HG03558 (cell line): ENCODE measurements around the gene TBCD.
"Not testable (repeated sequence)": the region's sequence is repeated elsewhere in the genome, so short reads cannot be mapped to it uniquely, and the experiment has no call there.

Source experiments
- ATAC-seq: cut with Tn5 transposase; IDR thresholded peaks from one replicate; pipeline ENCODE4 v1.9.1; 2021; ENCODE audit warnings: moderate number of reproducible peaks; ENCODE audit not compliant: unreplicated experiment; ENCODE audit errors: extremely low read depth

TBCD gene

DNA sequence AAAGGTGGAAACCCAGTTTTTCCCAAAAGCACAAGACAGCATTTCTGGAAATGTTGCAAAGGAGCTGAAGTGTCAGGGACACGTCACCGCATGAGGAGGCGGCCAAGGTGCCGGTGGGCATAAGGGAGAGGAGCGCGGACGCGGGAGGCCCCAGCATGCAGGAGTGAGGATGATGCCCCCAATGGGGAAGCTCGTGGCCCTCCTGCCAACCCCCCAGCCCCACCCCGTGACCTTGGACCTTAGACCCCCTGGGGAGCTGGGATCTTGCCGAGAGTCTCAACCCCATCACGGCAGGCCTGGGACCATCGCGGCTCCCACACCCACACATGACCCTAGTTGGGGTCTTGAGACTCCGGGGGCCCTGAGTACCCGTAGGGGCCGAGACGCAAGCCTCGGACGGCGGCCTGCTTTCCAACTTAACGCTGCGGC is 208.1 kb downstream of the TBCD start:
- ATAC-seq = no peak

DNA sequence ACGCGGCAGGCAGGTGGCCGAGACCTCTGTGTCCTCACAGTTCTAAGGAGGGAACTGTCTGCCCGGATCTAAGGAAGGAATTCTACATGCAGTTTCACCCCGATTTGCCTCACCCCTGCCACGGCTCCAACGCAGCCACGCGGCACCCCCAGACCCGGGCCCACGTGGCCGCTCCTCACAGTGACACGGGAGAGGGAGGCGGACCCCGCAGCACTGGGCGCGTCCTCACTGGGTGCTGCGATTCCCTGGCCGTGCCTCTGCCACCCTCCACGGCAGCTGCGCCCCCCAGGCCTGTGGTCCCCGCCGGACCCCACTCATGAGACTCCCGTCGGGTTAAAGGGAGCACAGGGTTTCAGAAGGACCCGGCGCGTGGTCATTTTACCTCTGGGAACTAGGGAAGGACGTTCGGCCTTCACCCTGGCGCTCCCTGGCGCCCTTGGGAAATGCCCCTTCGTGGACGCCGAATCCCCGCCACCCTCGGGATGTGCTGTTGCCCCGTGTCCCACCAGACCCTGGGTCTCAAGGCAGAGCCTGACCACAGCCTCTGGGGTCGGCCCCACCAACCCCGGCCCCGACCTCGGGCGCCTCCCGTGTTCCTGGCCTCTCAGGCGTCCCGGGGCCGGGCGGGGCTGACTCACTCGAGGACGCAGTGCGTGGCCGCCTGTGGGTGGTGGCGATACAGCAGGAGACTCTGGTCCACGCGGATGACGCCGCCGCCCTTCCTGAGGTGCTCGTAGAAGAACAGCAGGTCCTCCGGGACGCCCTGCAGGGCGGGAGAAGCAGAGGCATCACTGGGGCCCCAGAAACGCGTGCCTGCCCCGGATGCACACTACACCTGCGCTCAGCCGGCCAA is 208.8 kb downstream of the TBCD start:
- no peak for ATAC-seq

DNA sequence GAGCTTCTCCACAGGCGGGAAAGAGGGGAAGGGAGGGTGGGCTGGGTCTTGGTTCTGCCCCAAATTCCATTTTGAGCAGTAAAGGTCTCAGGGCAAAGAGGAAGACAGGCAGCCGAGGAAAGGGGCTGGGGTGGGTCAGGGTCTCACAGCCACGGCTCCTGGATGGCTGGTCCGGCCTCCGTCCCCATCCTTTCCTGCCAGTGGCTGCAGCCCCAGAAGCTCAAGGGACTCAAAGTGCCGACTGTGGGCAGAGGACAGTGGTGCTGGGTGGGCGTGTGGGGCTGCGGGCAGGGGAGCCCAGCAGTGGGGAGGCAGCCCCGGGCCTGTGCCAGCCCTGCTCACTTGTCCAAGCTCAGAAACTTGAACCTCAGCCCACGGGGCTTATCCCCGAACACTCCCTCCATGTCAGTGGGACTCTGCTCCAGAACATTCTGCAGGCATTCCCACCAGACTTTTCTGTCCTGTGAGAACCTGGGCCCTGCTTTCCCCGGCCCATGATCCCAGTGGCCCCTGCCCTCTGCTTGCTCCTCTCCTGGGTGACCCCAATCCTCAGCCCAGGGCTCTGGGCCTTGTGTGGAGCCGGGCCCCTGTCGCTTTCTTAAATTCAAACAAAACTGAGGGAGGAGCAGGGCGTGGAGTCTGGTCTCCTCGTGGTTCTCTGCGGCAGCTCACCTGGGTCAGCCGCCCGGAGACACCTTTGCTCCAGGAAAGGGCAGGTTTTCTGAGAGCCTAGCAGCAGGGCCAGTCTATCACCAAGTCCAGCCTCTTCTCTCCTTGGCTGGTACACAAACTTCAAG is 209.7 kb downstream of the TBCD start:
- ATAC-seq = no peak

DNA sequence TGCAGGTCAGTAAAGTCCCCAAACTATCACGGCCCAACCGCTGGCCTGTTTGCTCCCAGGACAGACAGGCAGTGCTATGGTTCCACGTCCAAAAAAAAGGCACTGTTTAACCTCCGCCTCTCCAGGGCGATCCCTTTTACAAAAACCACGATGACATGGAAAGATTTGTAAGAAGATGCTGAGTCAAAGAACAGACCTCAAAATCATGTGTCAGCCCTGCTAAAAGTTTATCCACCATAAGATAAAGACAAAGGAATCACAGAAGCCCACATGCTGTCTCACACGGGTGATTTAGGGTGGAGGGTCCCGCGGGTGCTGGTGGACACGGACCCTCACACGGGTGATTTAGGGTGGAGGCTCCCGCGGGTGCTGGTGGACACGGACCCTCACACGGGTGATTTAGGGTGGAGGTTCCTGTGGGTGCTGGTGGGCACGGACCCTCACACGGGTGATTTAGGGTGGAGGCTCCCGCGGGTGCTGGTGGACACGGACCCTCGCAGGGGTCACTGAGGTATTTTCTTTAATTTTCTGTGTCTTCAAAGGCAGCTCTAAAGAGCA is 210.4 kb downstream of the TBCD start:
- no peak for ATAC-seq

DNA sequence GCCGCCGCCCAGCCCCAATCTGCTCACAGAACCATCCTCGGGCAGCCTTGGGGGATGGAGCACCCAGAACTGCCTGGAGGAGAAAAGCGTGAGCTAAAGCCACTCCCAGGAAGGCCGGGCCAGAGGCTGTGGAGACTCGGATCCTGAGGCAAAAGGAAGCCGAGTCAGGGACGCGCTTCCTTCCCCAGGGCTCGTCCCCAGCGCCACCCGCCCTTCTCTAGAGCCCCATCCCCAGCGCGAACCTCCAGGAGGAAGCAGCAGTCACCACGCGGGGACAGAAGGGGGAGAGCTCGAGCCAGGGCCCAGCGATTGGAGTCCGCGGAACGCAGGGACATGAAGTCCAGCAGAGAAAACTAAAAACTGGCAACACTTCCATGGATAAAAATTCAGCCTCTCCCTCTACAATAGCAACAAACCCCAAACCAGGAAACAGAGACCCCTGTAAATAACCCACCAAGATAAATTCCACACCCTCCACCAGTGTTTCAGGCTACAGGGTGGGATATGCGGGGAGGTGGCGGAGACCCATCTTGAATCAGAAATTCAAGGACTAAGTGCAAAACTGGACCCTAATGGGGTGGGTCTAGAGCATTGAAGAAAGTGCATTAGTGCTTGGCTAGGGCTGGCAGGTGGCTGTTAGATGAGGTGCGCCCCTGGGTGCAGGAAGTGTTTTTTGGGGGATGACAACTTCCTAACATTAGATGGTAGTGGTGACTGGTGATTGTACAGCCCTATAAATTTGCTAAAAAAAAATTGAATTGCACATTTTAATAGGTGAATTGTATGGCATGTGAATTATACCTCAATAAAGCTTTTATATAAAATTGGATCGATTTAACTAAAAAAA is 211.5 kb downstream of the TBCD start:
- ATAC-seq = no peak

DNA sequence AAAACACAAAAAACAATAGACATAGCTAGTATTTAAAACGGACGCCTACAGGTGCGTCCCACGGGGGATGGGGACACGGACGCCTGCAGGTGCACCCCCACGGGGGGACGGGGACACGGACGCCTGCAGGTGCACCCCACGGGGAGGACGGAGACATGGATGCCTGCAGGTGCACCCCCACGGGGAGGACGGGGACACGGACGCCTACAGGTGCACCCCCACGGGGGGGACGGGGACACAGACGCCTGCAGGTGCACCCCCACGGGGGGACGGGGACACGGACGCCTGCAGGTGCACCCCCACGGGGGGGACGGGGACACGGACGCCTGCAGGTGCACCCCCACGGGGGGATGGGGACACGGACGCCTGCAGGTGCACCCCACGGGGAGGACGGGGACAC is 212.6 kb downstream of the TBCD start:
- ATAC-seq = not testable (repeated sequence)

DNA sequence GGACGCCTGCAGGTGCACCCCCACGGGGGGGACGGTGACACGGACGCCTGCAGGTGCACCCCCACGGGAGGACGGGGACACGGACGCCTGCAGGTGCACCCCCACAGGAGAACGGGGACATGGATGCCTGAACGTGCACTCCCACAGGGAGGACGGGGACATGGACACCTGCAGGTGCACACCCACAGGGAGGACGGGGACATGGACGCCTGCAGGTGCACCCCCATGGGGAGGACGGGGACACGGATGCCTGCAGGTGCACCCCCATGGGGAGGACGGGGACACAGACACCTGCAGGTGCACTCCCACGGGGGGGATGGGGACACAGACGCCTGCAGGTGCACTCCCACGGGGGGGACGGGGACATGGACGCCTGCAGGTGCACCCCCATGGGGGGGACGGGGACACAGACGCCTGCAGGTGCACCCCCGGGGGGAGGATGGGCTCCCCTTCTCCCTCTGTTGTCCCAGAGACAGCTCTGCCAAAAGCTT is 213.0 kb downstream of the TBCD start:
- ATAC-seq = no peak

DNA sequence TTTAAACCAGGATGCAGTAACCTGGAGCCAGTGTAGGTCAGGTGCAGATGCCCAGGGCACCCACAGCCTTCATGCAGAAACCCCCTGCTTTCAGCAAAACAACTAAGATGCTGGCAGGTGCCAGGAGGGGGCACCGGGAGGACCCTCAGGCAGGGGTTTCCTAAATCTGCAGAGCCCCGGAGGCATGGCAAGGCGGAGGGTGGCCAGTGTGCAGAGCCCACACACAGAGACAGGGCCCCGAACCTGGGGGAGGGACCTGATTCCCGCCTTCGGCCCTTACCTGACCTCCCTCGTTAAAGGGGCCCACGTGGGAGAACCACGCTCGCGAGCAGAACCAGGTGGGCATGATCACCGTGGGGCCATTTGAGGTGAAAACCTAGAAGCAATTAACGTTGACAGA is 213.5 kb downstream of the TBCD start:
- ATAC-seq = no peak

DNA sequence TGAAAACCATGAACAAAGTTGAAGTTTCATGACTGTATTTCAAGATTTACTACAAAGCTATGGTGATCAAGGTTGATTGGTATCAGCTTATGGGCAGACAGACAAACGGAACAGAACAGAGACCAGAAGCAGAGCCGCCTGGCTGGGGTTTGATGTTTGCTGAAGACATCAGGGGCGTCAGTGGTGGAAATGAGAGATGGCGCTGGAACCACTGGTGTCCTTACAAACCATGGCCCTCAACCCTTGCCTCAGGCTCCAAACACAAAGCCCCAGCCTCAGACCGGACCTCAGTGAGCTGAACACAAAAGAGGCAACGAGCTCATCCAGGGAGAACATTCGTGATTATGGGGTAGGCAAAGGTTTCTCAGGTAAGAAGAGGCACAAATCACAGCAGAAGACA is 214.6 kb downstream of the TBCD start:
- ATAC-seq = no peak

DNA sequence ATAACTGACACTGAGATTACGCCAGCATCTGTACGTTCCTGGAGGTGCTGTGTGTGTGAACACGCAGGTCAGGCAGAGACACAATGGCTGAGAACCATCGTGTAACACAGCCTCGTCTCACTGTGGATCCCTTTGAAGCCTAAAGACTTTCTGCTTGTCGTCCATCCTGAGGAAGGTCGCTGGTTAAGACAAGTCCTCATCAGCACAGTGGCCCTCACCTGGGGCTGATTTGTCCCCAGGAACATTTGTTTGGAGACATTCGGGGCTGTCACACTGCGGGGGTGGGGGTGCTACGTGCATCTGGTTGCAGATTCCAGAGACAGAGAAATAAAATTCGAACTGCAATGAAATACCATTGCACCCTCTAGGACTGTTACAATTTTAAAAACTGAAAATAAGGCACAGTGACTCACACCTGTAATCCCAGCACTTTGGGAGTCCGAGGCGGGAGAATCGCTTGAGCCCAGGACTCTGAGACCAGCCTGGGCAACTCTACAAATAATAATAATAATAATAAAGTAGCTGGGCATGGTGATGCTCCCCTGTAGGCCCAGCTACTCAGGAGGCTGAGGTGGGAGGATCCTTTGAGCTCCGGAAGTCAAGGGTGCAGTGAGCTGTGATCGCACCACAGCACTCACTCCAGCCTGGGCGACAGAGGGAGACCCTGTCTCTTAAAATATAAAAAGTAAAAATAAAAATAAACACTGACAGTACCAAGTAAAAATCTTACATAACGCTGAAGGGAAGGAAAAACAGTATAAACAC is 215.6 kb downstream of the TBCD start:
- ATAC-seq = no peak

DNA sequence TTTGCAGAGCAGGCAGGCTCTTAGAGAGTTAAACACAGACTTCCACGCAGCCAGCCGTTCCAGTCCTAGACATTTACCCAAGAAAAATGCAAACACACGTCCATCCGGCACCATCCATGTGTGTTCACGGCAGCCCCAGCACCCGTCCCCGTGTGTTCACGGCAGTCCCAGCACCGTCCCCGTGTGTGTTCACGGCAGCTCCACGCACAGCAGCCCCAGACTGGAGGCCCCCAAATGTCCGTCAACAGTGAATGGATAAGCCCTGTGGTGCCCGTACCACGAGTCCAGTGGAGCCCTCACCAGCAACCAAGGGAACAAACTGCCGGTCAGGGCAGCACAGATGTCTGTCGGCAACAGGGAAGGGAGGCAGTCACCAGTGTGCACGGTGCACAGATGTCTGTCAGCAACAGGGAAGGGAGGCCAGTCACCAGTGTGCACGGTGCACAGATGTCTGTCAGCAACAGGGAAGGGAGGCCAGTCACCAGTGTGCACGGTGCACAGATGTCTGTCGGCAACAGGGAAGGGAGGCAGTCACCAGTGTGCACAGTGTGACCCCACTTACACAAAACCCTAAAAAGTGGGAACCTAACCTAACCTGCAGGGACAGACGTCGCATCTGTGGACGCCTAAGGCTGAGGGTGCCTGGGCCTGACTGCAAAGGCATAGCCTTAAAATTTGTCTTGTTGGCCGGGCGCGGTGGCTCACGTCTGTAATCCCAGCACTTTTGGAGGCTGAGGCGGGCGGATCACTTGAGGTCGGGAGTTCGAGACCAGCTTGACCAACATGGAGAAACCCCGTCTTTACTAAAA is 216.4 kb downstream of the TBCD start:
- not testable (repeated sequence) for ATAC-seq

DNA sequence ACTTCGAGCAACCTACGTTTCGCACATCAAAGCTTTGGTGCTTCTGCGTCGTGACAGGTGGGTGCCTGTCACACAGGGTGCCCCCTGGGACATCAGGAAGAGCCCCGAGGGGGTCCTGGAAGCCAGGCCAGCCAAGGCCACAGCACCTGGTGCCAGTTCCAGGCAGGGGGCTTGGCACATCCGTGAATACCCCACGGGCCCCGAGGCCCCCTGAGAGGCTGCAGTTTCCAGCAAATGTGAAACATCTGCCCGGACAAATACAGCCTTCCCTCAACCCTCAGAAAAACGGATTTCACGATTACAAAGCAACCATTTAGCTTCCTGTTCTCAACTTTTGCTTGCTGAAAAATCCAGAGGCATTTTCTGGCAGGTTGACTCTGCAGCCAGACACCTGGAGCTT is 218.2 kb downstream of the TBCD start:
- no peak for ATAC-seq

DNA sequence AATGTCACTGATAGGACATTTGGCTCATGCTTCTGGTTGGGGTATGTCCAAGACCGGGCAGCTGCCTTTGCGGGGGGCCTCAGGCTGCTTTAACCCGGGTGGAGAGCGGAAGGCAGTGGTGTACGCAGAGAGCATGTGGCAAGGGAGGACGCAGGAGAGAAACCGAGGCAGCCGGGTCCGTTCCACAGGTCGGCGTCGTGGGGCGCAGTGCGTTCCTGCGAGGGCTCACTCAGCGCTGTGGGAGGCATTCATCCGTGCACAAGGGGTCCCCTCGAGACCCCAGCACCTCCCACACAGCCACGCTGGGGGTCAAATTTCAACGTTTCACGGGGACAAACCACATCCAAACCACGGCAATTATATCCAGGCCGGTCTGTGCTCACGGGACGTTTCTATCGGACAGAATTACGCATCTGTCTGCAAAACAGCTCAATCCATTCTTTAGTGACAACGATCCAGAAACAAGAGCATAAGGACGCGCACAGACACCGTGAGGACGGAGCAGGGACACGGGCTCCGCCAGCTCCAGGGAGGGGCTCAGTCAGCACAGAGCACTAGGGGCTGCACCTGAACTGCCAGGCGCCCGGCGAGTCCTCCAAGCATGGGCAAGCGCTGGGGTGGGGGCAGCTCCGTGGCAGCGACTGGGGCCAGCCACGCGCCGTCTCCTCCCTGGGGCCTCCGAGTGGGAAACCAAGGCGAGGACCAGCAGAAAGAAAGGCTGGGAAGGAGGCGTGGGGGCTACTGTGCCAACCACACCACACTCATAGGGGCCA is 219.1 kb downstream of the TBCD start:
- no peak for ATAC-seq

DNA sequence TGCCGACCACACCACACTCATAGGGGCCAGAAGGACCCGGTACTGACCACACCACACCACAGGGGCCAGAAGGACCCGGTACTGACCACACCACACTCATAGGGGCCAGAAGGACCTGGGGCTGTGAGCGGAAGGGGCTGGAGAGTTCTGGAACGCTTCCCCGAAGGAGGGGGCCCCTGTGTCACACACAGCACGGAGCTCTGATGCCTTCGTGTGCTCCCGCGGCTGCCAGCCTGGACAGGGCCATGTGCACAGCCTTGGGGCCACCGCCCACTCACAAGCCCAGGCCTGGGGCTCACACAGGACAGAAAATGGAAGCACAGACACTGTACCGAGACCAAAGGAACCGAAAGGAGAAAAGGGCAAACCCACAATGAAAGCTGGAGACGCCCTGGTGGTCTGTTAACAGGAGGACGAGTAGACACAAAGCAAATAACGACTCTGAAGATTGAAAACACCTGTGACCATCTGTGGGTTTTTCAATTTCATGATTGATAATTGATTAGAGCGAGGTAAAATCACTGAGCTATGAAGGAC is 221.0 kb downstream of the TBCD start:
- no peak for ATAC-seq

DNA sequence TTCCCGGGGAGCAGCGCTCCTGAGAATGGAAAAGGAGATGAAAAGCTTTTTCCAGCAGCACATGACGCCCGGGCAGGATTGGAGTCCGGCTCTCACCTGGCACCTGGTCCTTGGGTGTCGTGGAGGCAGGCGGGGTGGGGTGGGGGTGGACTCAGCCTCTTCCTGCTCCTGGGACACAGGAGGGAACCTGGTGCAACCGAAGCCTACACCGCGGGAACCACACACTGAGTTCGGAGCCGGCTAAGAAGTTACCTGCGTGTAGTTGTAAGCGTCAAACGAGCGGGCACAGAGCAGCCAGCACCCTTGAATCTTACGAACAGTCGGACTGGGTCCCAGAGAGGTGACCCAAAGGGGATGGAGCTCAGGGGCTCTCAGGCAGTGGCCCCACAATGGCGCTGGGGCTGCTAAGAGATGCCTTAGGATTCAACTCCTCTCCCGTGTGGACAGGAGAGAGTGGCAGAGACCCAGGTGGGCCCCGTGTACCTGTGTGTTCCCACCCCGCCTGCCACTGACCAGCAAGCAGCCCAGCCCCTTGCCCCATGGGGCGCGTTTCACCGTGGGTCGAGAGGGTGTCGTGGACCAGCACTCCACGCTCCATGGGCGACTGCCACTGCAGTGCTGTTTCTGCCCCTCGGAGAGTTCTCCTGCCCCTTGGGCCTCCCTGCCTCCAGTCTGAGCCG is 221.7 kb downstream of the TBCD start:
- no peak for ATAC-seq

DNA sequence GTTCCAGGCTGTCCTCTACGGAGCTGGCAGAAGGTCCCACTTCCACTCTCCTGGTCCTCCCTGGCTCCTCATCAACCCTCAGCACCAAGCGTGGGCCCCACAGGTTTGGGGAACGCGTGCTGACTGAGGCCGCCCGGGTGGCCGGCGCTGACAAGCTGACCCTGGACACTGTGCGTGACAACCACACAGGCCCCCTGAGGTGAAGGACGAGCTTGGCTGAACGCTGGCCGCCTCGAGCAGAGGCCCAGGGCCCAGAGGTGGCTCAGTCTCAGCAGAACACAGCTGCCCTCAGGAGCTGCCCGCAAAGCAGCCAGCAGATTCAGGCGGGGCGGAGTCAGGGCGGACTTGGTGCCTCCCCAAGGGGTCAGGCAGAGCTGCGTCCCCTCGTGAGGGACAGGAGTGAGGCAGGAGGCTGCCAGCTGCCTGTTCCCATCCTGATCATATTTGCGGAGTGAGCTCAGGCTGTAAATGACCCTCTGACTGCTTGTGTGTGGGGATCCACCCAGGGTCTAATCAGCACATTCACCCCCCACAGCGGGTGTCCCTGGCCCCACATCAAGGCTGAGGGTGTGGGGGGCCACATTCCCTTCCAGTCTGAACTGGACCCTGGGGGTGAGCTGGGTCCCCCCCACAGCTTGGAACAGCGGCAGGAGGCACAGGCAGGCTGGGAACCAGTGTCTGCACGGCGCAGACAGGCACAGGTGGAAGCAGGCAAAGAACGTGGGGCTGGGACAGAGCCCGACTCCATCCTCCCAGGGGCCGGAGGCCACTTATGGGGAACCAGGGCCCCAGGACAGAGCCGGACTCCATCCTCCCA is 222.5 kb downstream of the TBCD start:
- ATAC-seq = no peak
